HEK293 (cell line): Measurements from ENCODE around the gene PITPNM1.

Experiments
- CTCF ChIA-PET: fragments of 350-600 bp; formaldehyde crosslinking; extraction: SDS; loops from one replicate; lab custom pipeline; 2021; ENCODE audit warnings: antibody characterized with exemption; lab: Yijun Ruan, JAX
- POLR2A ChIA-PET: fragments of 300-600 bp; formaldehyde crosslinking; extraction: SDS; loops from one replicate; lab custom pipeline; 2020; ENCODE audit warnings: antibody characterized with exemption, inconsistent platforms; lab: Yijun Ruan, JAX
- H3K27ac ChIP-seq: fragments of 200-500 bp; sonication (Bioruptor generic); 2 replicates; pipeline ENCODE4 v1.5.1; 2014; ENCODE audit warnings: low read depth, low read length, control low read depth, inconsistent platforms; ENCODE audit errors: extremely low read depth
- H3K36me3 ChIP-seq, 2 experiments: fragments of 200-500 bp in 1 of 2; sonication (Bioruptor generic) in 1 of 2; 1 replicate in 1 of 2; 2 replicates in 1 of 2; pipeline ENCODE4 v1.5.1; 2014 to 2017; ENCODE audit warnings: inconsistent platforms in 2 of 2, low read length in 2 of 2; ENCODE audit not compliant: control insufficient read depth in 2 of 2, insufficient read depth in 1 of 2
- H3K4me1 ChIP-seq: fragments of 200-500 bp; sonication (Bioruptor generic); 2 replicates; pipeline ENCODE4 v1.5.1; 2014; ENCODE audit warnings: mild to moderate bottlenecking, low read length, inconsistent platforms; ENCODE audit not compliant: control insufficient read depth, insufficient read depth
- H3K4me3 ChIP-seq: 2 replicates; pipeline ENCODE4 v1.5.1; 2011; ENCODE audit warnings: low read depth, mild to moderate bottlenecking, control low read depth, low read length, moderate library complexity
- H3K9me3 ChIP-seq: fragments of 200-500 bp; sonication (Bioruptor generic); 2 replicates; pipeline ENCODE4 v1.5.1; 2014; ENCODE audit warnings: low read depth, low read length, inconsistent platforms; ENCODE audit not compliant: control insufficient read depth, insufficient read depth
- GLI2 ChIP-seq: fragments of 450-650 bp; formaldehyde crosslinking; IDR thresholded peaks from 2 replicates; pipeline ENCODE4; 2017; ENCODE audit warnings: missing biosample characterization, missing genetic modification characterization, low read depth, borderline replicate concordance
- GLIS2 ChIP-seq: fragments of 450-650 bp; formaldehyde crosslinking; IDR thresholded peaks from 2 replicates; pipeline ENCODE4 v1.5.1; 2016; ENCODE audit warnings: missing biosample characterization, missing genetic modification characterization
- KLF16 ChIP-seq: fragments of 450-650 bp; formaldehyde crosslinking; IDR thresholded peaks from 2 replicates; pipeline ENCODE4 v1.5.1; 2017; ENCODE audit warnings: missing biosample characterization, missing genetic modification characterization
- MZF1 ChIP-seq: fragments of 450-650 bp; formaldehyde crosslinking; IDR thresholded peaks from 2 replicates; pipeline ENCODE4 v1.5.1; 2017; ENCODE audit warnings: missing biosample characterization, missing genetic modification characterization, borderline replicate concordance
- OSR2 ChIP-seq: fragments of 450-650 bp; formaldehyde crosslinking; IDR thresholded peaks from 2 replicates; pipeline ENCODE4 v1.5.1; 2016; ENCODE audit warnings: missing biosample characterization, missing genetic modification characterization
- ZFP3 ChIP-seq: fragments of 450-650 bp; formaldehyde crosslinking; IDR thresholded peaks from 2 replicates; pipeline ENCODE4 v1.5.1; 2016; ENCODE audit warnings: low read depth, missing biosample characterization, missing genetic modification characterization
- ZIC2 ChIP-seq: fragments of 450-650 bp; formaldehyde crosslinking; IDR thresholded peaks from 2 replicates; pipeline ENCODE4 v1.5.1; 2016; ENCODE audit warnings: missing biosample characterization, missing genetic modification characterization
- ZNF114 ChIP-seq: fragments of 450-650 bp; formaldehyde crosslinking; IDR thresholded peaks from 2 replicates; pipeline ENCODE4 v1.5.0; 2017; ENCODE audit warnings: missing biosample characterization, missing genetic modification characterization
- ZNF266 ChIP-seq: fragments of 450-650 bp; formaldehyde crosslinking; IDR thresholded peaks from 2 replicates; pipeline ENCODE4 v1.5.1; 2016; ENCODE audit warnings: missing biosample characterization, missing genetic modification characterization, low read depth
- ZNF350 ChIP-seq: fragments of 450-650 bp; formaldehyde crosslinking; IDR thresholded peaks from 2 replicates; pipeline ENCODE4 v1.5.0; 2017; ENCODE audit warnings: missing biosample characterization, mild to moderate bottlenecking, missing genetic modification characterization
- ZNF362 ChIP-seq: fragments of 450-650 bp; formaldehyde crosslinking; IDR thresholded peaks from 2 replicates; pipeline ENCODE4 v1.5.1; 2016; ENCODE audit warnings: missing biosample characterization, missing genetic modification characterization
- ZNF433 ChIP-seq: fragments of 450-650 bp; formaldehyde crosslinking; IDR thresholded peaks from 2 replicates; pipeline ENCODE4 v1.5.1; 2016; ENCODE audit warnings: missing biosample characterization, missing genetic modification characterization, low read depth
- ZNF449 ChIP-seq: fragments of 450-650 bp; formaldehyde crosslinking; IDR thresholded peaks from 2 replicates; pipeline ENCODE4 v1.5.1; 2017; ENCODE audit warnings: missing biosample characterization, mild to moderate bottlenecking, missing genetic modification characterization, moderate library complexity
- ZNF473 ChIP-seq: fragments of 450-650 bp; formaldehyde crosslinking; IDR thresholded peaks from 2 replicates; pipeline ENCODE4 v1.5.1; 2017; ENCODE audit warnings: missing biosample characterization, missing genetic modification characterization
- ZNF530 ChIP-seq: fragments of 450-650 bp; formaldehyde crosslinking; IDR thresholded peaks from 2 replicates; pipeline ENCODE4 v1.5.1; 2016; ENCODE audit warnings: low read depth, missing biosample characterization, missing genetic modification characterization
- ZNF626 ChIP-seq: fragments of 450-650 bp; sonication (Bioruptor Pico); formaldehyde crosslinking; IDR thresholded peaks from 2 replicates; pipeline ENCODE4 v1.5.1; 2018; ENCODE audit warnings: missing biosample characterization, missing genetic modification characterization, inconsistent platforms
- ZNF658 ChIP-seq: fragments of 450-650 bp; formaldehyde crosslinking; IDR thresholded peaks from 2 replicates; pipeline ENCODE4; 2016; ENCODE audit warnings: missing biosample characterization, missing genetic modification characterization
- ZNF664 ChIP-seq: fragments of 450-650 bp; formaldehyde crosslinking; IDR thresholded peaks from 2 replicates; pipeline ENCODE4 v1.5.1; 2016; ENCODE audit warnings: missing biosample characterization, missing genetic modification characterization
- ZNF704 ChIP-seq: fragments of 450-650 bp; formaldehyde crosslinking; IDR thresholded peaks from 2 replicates; pipeline ENCODE4 v1.5.1; 2016; ENCODE audit warnings: missing biosample characterization, missing genetic modification characterization
- ZSCAN30 ChIP-seq: fragments of 450-650 bp; IDR thresholded peaks from 2 replicates; pipeline ENCODE4 v1.5.1; 2018; ENCODE audit warnings: missing biosample characterization, mild to moderate bottlenecking, missing genetic modification characterization, moderate library complexity
- ZXDB ChIP-seq: fragments of 450-650 bp; formaldehyde crosslinking; IDR thresholded peaks from 2 replicates; pipeline ENCODE4 v1.5.1; 2016; ENCODE audit warnings: missing biosample characterization, missing genetic modification characterization
- TF ChIP-seq, protein P1 (sequence below): sonication (generic); formaldehyde crosslinking; IDR thresholded peaks from 2 replicates; pipeline ENCODE4 v1.8.1; 2022; ENCODE audit warnings: mild to moderate bottlenecking, moderate library complexity, missing genetic modification reagents
- TF ChIP-seq, protein P2 (sequence below): fragments of 450-650 bp; formaldehyde crosslinking; IDR thresholded peaks from 2 replicates; pipeline ENCODE4 v1.5.1; 2016; ENCODE audit warnings: missing biosample characterization, missing genetic modification characterization, low read depth
- TF ChIP-seq, protein P3 (sequence below): fragments of 450-650 bp; formaldehyde crosslinking; IDR thresholded peaks from 2 replicates; pipeline ENCODE4 v1.5.1; 2016; ENCODE audit warnings: missing biosample characterization, missing genetic modification characterization

PITPNM1 gene

DNA sequence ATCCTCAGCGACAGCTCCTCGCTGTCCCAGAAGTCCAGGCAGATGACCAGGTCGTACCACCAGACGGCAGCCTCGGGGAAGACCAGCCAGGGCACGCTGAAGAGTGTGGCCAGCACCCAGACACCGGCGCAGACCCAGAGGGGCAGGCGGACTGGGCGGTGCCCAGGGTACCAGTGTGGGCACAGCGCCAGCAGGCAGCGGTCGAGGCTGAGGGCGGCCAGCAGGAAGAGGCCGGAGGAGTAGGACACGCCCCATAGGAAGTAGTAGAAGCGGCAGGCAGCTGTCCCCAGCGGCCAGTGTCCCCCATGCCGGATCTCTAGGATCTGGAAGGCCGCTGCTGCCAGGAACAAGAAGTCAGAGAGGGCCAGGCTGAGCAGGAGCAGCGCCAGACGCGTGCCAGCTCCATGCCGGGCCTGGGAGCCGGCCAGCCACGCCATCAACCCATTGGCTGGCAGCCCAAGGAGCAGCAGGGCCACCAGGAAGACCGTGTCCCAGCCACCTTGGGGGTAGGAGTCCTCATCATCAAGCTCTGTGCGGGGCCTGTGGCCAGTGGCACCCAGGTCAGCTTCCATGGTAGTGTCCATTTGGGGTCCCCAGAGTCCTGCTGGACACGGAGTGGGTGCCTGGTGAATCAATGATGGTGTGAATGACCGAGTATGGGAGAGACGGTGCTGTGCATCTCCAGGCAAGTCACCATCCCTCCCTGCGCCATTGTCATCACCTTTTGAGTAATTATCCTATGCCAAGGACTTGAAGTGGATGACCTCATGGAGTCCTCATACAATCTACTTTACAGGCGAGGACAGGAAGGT is 52.8 kb downstream of the PITPNM1 start, which contains the start of gene GPR152 (continued):
- TF ChIP-seq, protein P1, sequence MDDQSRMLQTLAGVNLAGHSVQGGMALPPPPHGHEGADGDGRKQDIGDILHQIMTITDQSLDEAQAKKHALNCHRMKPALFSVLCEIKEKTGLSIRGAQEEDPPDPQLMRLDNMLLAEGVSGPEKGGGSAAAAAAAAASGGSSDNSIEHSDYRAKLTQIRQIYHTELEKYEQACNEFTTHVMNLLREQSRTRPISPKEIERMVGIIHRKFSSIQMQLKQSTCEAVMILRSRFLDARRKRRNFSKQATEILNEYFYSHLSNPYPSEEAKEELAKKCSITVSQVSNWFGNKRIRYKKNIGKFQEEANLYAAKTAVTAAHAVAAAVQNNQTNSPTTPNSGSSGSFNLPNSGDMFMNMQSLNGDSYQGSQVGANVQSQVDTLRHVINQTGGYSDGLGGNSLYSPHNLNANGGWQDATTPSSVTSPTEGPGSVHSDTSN (CRISPR knock-in tag) = no peak

DNA sequence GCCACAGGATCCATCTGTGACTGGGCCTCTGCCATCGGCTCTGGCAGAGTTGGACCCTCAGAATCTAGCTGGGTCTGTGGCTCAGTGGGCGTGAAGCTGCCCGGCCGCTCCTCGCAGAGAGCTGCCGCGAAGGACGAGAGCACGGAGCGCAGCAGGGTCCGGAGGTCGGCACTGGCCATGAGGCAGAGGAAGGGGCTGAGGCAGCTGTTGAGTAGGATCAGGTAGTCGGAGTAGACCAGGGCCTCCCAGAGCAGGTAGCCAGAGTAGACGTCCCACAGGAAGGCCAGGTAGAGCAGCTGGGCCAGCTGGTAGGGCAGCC is 53.5 kb downstream of the PITPNM1 start:
- POLR2A ChIA-PET = interaction anchor here (1.8 kb wide), 1 partner anchor 15 kb away, joined by 4 read pairs; the partner anchor contains the start of gene PTPRCAP
- H3K4me1 ChIP-seq = no peaks in the 10 kb centered on the region
- H3K9me3 ChIP-seq = no peaks in the 10 kb centered on the region
- no peak overlapping the region for H3K4me3 ChIP-seq
- H3K27ac ChIP-seq = no peak overlapping the region
- no peak for TF ChIP-seq ZNF473
- no peak for TF ChIP-seq ZIC2 (tag by site-specific recombination)
- no peak for TF ChIP-seq GLIS2 (tag by site-specific recombination)
- TF ChIP-seq ZNF449 = no peak
- no peak for TF ChIP-seq ZNF266 (tag by site-specific recombination)
- TF ChIP-seq ZXDB (tag by site-specific recombination) = no peak
- no peak for TF ChIP-seq ZNF664 (tag by site-specific recombination)
- TF ChIP-seq ZSCAN30 (tag by site-specific recombination) = no peak
- no peak for TF ChIP-seq GLI2 (tag by site-specific recombination)
- H3K36me3 ChIP-seq = no peaks in the 10 kb centered on the region
- CTCF ChIA-PET = no interaction called here

DNA sequence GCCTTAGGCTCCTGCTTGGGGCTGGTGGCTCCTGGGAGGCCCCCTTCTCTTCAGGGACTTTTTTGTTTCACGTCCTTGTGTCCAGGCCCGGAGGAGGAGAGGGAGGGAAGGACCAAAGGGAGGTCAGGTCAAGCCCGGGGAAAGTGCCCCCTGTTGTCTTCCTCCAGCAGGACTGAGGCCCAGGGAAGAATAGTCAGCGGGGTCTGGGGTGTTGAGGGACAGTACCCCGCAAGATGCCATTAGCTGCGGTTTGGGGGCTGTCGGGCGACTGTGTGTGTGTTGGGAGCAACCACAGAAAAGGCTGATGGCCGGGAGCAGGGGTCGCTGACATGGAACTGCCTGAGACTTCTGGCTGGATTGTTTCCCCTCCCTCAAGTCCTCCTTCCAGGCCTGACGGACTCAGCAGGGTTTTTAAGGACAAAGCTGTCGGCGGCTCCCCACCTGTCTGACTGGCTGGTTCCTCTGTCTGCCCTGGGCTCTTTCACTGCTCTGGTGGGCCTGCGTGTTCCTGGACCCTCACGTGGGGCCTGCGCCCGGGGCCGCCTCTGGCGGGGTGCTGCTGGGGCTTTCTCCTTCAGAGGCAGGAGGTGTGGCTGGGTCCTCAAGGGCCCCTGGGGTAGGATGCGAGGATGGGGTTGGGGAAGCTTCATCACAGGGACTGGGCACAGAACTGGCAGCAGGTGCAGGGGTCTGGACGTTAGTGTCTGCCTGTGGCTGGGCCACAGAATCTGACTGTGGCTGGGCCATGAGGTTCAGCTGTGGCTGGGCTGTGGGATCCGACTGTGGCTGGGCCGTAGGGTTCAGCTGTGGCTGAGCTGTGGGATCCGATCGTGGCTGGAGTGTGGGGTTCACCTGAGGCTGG is 54.1 kb downstream of the PITPNM1 start:
- POLR2A ChIA-PET = interaction anchor here (1.8 kb wide), 1 partner anchor 14 kb away, joined by 4 read pairs; the partner anchor contains the start of gene PTPRCAP
- no peaks in the 10 kb centered on the region for H3K4me1 ChIP-seq
- no peak overlapping the region for H3K27ac ChIP-seq
- CTCF ChIA-PET = interaction anchor here (0.6 to 0.7 kb wide), 3 partner anchors 10 to 181 kb away, joined by 3 to 4 read pairs (median 4); no protein-coding TSS in a partner anchor
- H3K4me3 ChIP-seq = no peak overlapping the region
- no peaks in the 10 kb centered on the region for H3K36me3 ChIP-seq
- no peaks in the 10 kb centered on the region for H3K9me3 ChIP-seq
- TF ChIP-seq ZNF350 (no peak), OSR2 (tag by site-specific recombination) (no peak), ZNF658 (tag by site-specific recombination) (no peak), KLF16 (tag by site-specific recombination) (no peak), ZNF433 (tag by site-specific recombination) (no peak), ZNF626 (no peak), ZFP3 (tag by site-specific recombination) (no peak), ZNF114 (tag by site-specific recombination) (no peak), MZF1 (no peak), ZNF362 (tag by site-specific recombination) (no peak), ZNF704 (tag by site-specific recombination) (no peak), ZNF530 (tag by site-specific recombination) (no peak)
- TF ChIP-seq, protein P2, sequence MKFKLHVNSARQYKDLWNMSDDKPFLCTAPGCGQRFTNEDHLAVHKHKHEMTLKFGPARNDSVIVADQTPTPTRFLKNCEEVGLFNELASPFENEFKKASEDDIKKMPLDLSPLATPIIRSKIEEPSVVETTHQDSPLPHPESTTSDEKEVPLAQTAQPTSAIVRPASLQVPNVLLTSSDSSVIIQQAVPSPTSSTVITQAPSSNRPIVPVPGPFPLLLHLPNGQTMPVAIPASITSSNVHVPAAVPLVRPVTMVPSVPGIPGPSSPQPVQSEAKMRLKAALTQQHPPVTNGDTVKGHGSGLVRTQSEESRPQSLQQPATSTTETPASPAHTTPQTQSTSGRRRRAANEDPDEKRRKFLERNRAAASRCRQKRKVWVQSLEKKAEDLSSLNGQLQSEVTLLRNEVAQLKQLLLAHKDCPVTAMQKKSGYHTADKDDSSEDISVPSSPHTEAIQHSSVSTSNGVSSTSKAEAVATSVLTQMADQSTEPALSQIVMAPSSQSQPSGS = no peak
- TF ChIP-seq, protein P3, sequence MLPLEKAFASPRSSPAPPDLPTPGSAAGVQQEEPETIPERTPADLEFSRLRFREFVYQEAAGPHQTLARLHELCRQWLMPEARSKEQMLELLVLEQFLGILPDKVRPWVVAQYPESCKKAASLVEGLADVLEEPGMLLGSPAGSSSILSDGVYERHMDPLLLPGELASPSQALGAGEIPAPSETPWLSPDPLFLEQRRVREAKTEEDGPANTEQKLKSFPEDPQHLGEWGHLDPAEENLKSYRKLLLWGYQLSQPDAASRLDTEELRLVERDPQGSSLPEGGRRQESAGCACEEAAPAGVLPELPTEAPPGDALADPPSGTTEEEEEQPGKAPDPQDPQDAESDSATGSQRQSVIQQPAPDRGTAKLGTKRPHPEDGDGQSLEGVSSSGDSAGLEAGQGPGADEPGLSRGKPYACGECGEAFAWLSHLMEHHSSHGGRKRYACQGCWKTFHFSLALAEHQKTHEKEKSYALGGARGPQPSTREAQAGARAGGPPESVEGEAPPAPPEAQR = no peak
